SK-N-SH treated with all-trans-retinoic acid at 6 μM for 48 hours (cell line): Measurements from ENCODE around the gene TICRR.

Experiments used
- ARNTL ChIP-seq: fragments of 450-650 bp; formaldehyde crosslinking; IDR thresholded peaks from 2 replicates; pipeline ENCODE4 v1.5.0; 2020; ENCODE audit warnings: low read depth, mild to moderate bottlenecking, moderate library complexity, borderline replicate concordance
- CREB5 ChIP-seq: fragments of 250-450 bp; sonication (Bioruptor Pico); IDR thresholded peaks from 2 replicates; pipeline ENCODE4 v1.5.1; 2020; ENCODE audit warnings: low read depth, mild to moderate bottlenecking, moderate library complexity
- CSDC2 ChIP-seq: fragments of 250-450 bp; sonication (Bioruptor Pico); IDR thresholded peaks from 2 replicates; pipeline ENCODE4 v1.5.0; 2020; ENCODE audit warnings: mild to moderate bottlenecking, moderate library complexity
- ESRRG ChIP-seq: fragments of 250-450 bp; sonication (Bioruptor Pico); IDR thresholded peaks from 2 replicates; pipeline ENCODE4 v1.6.1; 2021; ENCODE audit warnings: mild to moderate bottlenecking
- ISL1 ChIP-seq: fragments of 250-450 bp; sonication (Bioruptor Pico); IDR thresholded peaks from 2 replicates; pipeline ENCODE4 v2.1.2; 2022; ENCODE audit warnings: mild to moderate bottlenecking, moderate library complexity
- OSR1 ChIP-seq: fragments of 250-450 bp; sonication (Bioruptor Pico); IDR thresholded peaks from 2 replicates; pipeline ENCODE4 v1.8.0; 2022; ENCODE audit warnings: moderate library complexity, mild to moderate bottlenecking, inconsistent platforms
- PATZ1 ChIP-seq: fragments of 250-450 bp; sonication (Bioruptor Pico); IDR thresholded peaks from 2 replicates; pipeline ENCODE4 v1.8.0; 2020; ENCODE audit warnings: mild to moderate bottlenecking, moderate library complexity, borderline replicate concordance
- RARB ChIP-seq: fragments of 250-450 bp; sonication (Bioruptor Pico); IDR thresholded peaks from 2 replicates; pipeline ENCODE4 v1.8.0; 2021; ENCODE audit warnings: mild to moderate bottlenecking, moderate library complexity
- SNAI2 ChIP-seq: fragments of 250-450 bp; sonication (Bioruptor Pico); IDR thresholded peaks from 2 replicates; pipeline ENCODE4 v1.5.0; 2020; ENCODE audit warnings: mild to moderate bottlenecking, moderate library complexity
- TOX ChIP-seq: fragments of 250-450 bp; sonication (Bioruptor Pico); IDR thresholded peaks from 2 replicates; pipeline ENCODE4 v1.8.0; 2021; ENCODE audit warnings: mild to moderate bottlenecking, moderate library complexity, borderline replicate concordance
- ZC3H10 ChIP-seq: fragments of 250-450 bp; sonication (Bioruptor Pico); IDR thresholded peaks from 2 replicates; pipeline ENCODE4 v1.5.1; 2021; ENCODE audit warnings: mild to moderate bottlenecking, moderate library complexity
- ZFP3 ChIP-seq: fragments of 250-450 bp; sonication (Bioruptor Pico); IDR thresholded peaks from 2 replicates; pipeline ENCODE4 v1.5.0; 2020; ENCODE audit warnings: mild to moderate bottlenecking, moderate library complexity
- ZNF70 ChIP-seq: fragments of 450-650 bp; formaldehyde crosslinking; IDR thresholded peaks from 2 replicates; pipeline ENCODE4 v1.5.0; 2020; ENCODE audit warnings: mild to moderate bottlenecking, moderate library complexity
- TF ChIP-seq, protein P1 (sequence below): fragments of 250-450 bp; sonication (Bioruptor Pico); IDR thresholded peaks from 2 replicates; pipeline ENCODE4 v1.8.0; 2021; ENCODE audit warnings: low read depth, mild to moderate bottlenecking, moderate library complexity, borderline replicate concordance

GRCh38 chr15:89531796-89532537, 43.3 kb upstream of the TICRR start:
- no peak for TF ChIP-seq TOX (CRISPR knock-in tag)
- no peak for TF ChIP-seq RARB (CRISPR knock-in tag)
- TF ChIP-seq PATZ1 (CRISPR knock-in tag): no peak
- TF ChIP-seq, protein P1, sequence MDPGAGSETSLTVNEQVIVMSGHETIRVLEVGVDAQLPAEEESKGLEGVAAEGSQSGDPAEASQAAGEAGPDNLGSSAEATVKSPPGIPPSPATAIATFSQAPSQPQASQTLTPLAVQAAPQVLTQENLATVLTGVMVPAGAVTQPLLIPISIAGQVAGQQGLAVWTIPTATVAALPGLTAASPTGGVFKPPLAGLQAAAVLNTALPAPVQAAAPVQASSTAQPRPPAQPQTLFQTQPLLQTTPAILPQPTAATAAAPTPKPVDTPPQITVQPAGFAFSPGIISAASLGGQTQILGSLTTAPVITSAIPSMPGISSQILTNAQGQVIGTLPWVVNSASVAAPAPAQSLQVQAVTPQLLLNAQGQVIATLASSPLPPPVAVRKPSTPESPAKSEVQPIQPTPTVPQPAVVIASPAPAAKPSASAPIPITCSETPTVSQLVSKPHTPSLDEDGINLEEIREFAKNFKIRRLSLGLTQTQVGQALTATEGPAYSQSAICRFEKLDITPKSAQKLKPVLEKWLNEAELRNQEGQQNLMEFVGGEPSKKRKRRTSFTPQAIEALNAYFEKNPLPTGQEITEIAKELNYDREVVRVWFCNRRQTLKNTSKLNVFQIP (CRISPR knock-in tag): no peak
- TF ChIP-seq ZC3H10: no peak
- no peak for TF ChIP-seq ZNF70 (CRISPR knock-in tag)
- no peak for TF ChIP-seq OSR1 (CRISPR knock-in tag)
- no peak for TF ChIP-seq CSDC2
- no peak for TF ChIP-seq SNAI2
- TF ChIP-seq ESRRG (CRISPR knock-in tag): no peak
- no peak for TF ChIP-seq CREB5 (CRISPR knock-in tag)
- no peak for TF ChIP-seq ZFP3 (CRISPR knock-in tag)
- no peak for TF ChIP-seq ARNTL (CRISPR knock-in tag)
- TF ChIP-seq ISL1 (CRISPR knock-in tag): no peak
